HCT116 (cell line): Measurements from ENCODE around the gene SLC9B2. TPM values are rescaled to one million over a fixed set of nuclear protein-coding genes. Genes with fewer than 3 reads are reported as not detected.

Experiments used
- ATAC-seq: fragments of 200-7000 bp; cut with Tn5 transposase; 2 replicates; pipeline ENCODE4 v1.9.1; 2020; ENCODE audit warnings: mild to moderate bottlenecking, moderate library complexity
- BruUV-seq: library from RNA; stranded (reverse); fragments of 400-500 nt; replicated peaks from 2 replicates; lab custom pipeline; 2021; lab: Mats Ljungman, UMichigan
- CTCF ChIA-PET: fragments of 300-600 bp; sonication (Branson Sonifier 250); formaldehyde crosslinking; loops from one replicate; lab custom pipeline; 2021; ENCODE audit warnings: antibody characterized with exemption; lab: Charles Lee
- POLR2A ChIA-PET: fragments of 300-600, 350-600 bp; sonication (Branson Sonifier 250); formaldehyde crosslinking; loops from one replicate; lab custom pipeline; 2021; ENCODE audit warnings: antibody characterized with exemption; lab: Charles Lee
- RAD21 ChIA-PET, 2 experiments: fragments of 300-600 bp; sonication (Branson Sonifier 250); formaldehyde crosslinking; loops; one replicate each; lab custom pipeline; 2023; ENCODE audit warnings: low total read pairs in 2 of 2; ENCODE audit not compliant: uncharacterized antibody in 2 of 2, unreplicated experiment in 2 of 2, low non-redundant PET in 1 of 2; lab: Charles Lee
- DNase-seq: peaks from one replicate; pipeline ENCODE4 v3.0.0-alpha.2; 2010; ENCODE audit warnings: low read depth, low spot score
- H2AFZ ChIP-seq: fragments of 200-600 bp; shearing (Covaris generic), sonication (generic); 2 replicates; pipeline ENCODE4 v1.6.1; 2017; ENCODE audit warnings: low read depth, mixed run types, mixed read lengths, antibody characterized with exemption, low read length; ENCODE audit not compliant: poor library complexity, severe bottlenecking
- H3K27ac ChIP-seq: 2 replicates; pipeline ENCODE4 v1.5.1; 2012; ENCODE audit warnings: low read depth, low read length
- H3K27me3 ChIP-seq: fragments of 200-600 bp; sonication (generic); 2 replicates; pipeline ENCODE4 v1.6.1; 2016; ENCODE audit warnings: mixed run types, low read length, mixed read lengths; ENCODE audit not compliant: insufficient read depth
- H3K36me3 ChIP-seq, 2 experiments: fragments of 200-500 bp in 1 of 2; fragments of 200-600 bp in 1 of 2; sonication (Bioruptor generic) in 1 of 2; sonication (generic) in 1 of 2; 2 replicates each; pipeline versions ENCODE4 v1.5.1 to v1.6.1; 2014 to 2016; ENCODE audit warnings: low read length in 2 of 2, inconsistent platforms in 1 of 2, mixed read lengths in 1 of 2, mixed run types in 1 of 2; ENCODE audit not compliant: insufficient read depth in 2 of 2, control insufficient read depth in 1 of 2
- H3K4me1 ChIP-seq, 2 experiments: fragments of 200-600 bp in 1 of 2; sonication (generic) in 1 of 2; 2 replicates each; pipeline versions ENCODE4 v1.5.1 to v1.6.1; 2012 to 2017; ENCODE audit warnings: low read length in 2 of 2, inconsistent platforms in 1 of 2, mild to moderate bottlenecking in 1 of 2, mixed read lengths in 1 of 2, mixed run types in 1 of 2, moderate library complexity in 1 of 2; ENCODE audit not compliant: insufficient read depth in 2 of 2, control insufficient read depth in 1 of 2
- H3K4me2 ChIP-seq: fragments of 200-600 bp; sonication (generic); 2 replicates; pipeline ENCODE4 v1.6.1; 2017; ENCODE audit warnings: mixed run types, low read length, mixed read lengths
- H3K4me3 ChIP-seq, 2 experiments: fragments of 200-600 bp in 1 of 2; sonication (generic) in 1 of 2; replicated peaks in 1 of 2; 2 replicates each; pipeline ENCODE4 v1.5.1; 2011 to 2016; ENCODE audit warnings: low read length in 2 of 2, control low read depth in 1 of 2, low read depth in 1 of 2, mild to moderate bottlenecking in 1 of 2, mixed read lengths in 1 of 2, mixed run types in 1 of 2
- H3K79me2 ChIP-seq: fragments of 200-600 bp; sonication (generic); 2 replicates; pipeline ENCODE4 v1.6.1; 2017; ENCODE audit warnings: mild to moderate bottlenecking, mixed run types, low read length, moderate library complexity, mixed read lengths; ENCODE audit not compliant: insufficient read depth
- H3K9ac ChIP-seq: fragments of 200-600 bp; sonication (generic); 2 replicates; pipeline ENCODE4 v1.6.1; 2016; ENCODE audit warnings: low read length, mixed read lengths
- H3K9me2 ChIP-seq: fragments of 200-600 bp; sonication (generic), shearing (Covaris generic); 2 replicates; pipeline ENCODE4 v1.6.1; 2017; ENCODE audit warnings: mixed run types, mild to moderate bottlenecking, moderate library complexity; ENCODE audit not compliant: insufficient read depth
- H3K9me3 ChIP-seq, 2 experiments: fragments of 200-500 bp in 1 of 2; fragments of 200-600 bp in 1 of 2; sonication (Bioruptor generic) in 1 of 2; sonication (generic) in 1 of 2; 2 replicates each; pipeline ENCODE4 v1.6.1; 2014 to 2017; ENCODE audit warnings: low read length in 2 of 2, mixed read lengths in 2 of 2, inconsistent platforms in 1 of 2, low read depth in 1 of 2, mild to moderate bottlenecking in 1 of 2, mixed run types in 1 of 2, moderate library complexity in 1 of 2; ENCODE audit not compliant: control insufficient read depth in 1 of 2, insufficient read depth in 1 of 2
- H4K20me1 ChIP-seq: fragments of 200-600 bp; sonication (generic), shearing (Covaris generic); 2 replicates; pipeline ENCODE4 v1.6.1; 2017; ENCODE audit warnings: mixed run types, mild to moderate bottlenecking, moderate library complexity; ENCODE audit not compliant: insufficient read depth
- CTCF ChIP-seq, 3 experiments: fragments of 200-600 bp in 1 of 3; sonication (generic) in 1 of 3; IDR thresholded peaks in 2 of 3; conservative IDR thresholded peaks in 1 of 3; 2 replicates each; pipeline ENCODE4 v1.5.1; 2012 to 2017; ENCODE audit warnings: low read depth in 2 of 3, low read length in 2 of 3, antibody characterized with exemption in 1 of 3, borderline replicate concordance in 1 of 3, control low read depth in 1 of 3, mild to moderate bottlenecking in 1 of 3, mixed read lengths in 1 of 3, mixed run types in 1 of 3, moderate library complexity in 1 of 3; ENCODE audit not compliant: insufficient read depth in 1 of 3
- EGR1 ChIP-seq: IDR thresholded peaks from 2 replicates; pipeline ENCODE4 v1.6.1; 2012; ENCODE audit warnings: low read depth
- ELF1 ChIP-seq: IDR thresholded peaks from 2 replicates; pipeline ENCODE4 v1.6.1; 2012; ENCODE audit warnings: low read depth, borderline replicate concordance
- EZH2phosphoT487 ChIP-seq: fragments of 200-600 bp; IDR thresholded peaks from 2 replicates; pipeline ENCODE4 v1.6.1; 2018; ENCODE audit warnings: antibody characterized with exemption, borderline replicate concordance
- JUND ChIP-seq: IDR thresholded peaks from 2 replicates; pipeline ENCODE4 v1.6.1; 2012
- MAX ChIP-seq: IDR thresholded peaks from 2 replicates; pipeline ENCODE4 v1.6.1; 2012
- POLR2A ChIP-seq: IDR thresholded peaks from 2 replicates; pipeline ENCODE4 v1.7.0; 2011; ENCODE audit warnings: borderline replicate concordance; ENCODE audit not compliant: insufficient read depth, insufficient read length; ENCODE audit errors: extremely low read depth
- POLR2AphosphoS5 ChIP-seq: IDR thresholded peaks from 2 replicates; pipeline ENCODE4 v1.6.1; 2011; ENCODE audit warnings: mild to moderate bottlenecking, low read depth, low read length, moderate library complexity
- SIN3A ChIP-seq: IDR thresholded peaks from 2 replicates; pipeline ENCODE4 v1.6.1; 2012; ENCODE audit warnings: low read depth
- SP1 ChIP-seq: IDR thresholded peaks from 2 replicates; pipeline ENCODE4 v1.6.1; 2012; ENCODE audit warnings: low read depth
- SRF ChIP-seq: IDR thresholded peaks from 2 replicates; pipeline ENCODE4 v1.6.1; 2012; ENCODE audit warnings: low read depth
- YY1 ChIP-seq: IDR thresholded peaks from 2 replicates; pipeline ENCODE4 v1.6.1; 2011; ENCODE audit warnings: low read length, low read depth, moderate library complexity, mild to moderate bottlenecking; ENCODE audit not compliant: insufficient replicate concordance; ENCODE audit errors: extremely low read depth
- ZBTB33 ChIP-seq: IDR thresholded peaks from 2 replicates; pipeline ENCODE4 v1.6.1; 2011; ENCODE audit warnings: mild to moderate bottlenecking, low read length, moderate library complexity; ENCODE audit not compliant: insufficient replicate concordance; ENCODE audit errors: extremely low read depth
- ZFX ChIP-seq: fragments of 450-650 bp; IDR thresholded peaks from 2 replicates; pipeline ENCODE4 v1.6.1; 2017
- ZNF274 ChIP-seq: fragments of 200-500 bp; sonication (Bioruptor generic); IDR thresholded peaks from 2 replicates; pipeline ENCODE4 v1.6.1; 2014; ENCODE audit warnings: mild to moderate bottlenecking, low read depth, low read length, inconsistent platforms
- intact Hi-C: fragments of 100-400 bp; cut with micrococcal nuclease; formaldehyde crosslinking; loops from 2 replicates; pipeline ENCODE4 v1.10.0; 2022
- total RNA-seq: library from RNA; stranded (reverse); gene quantifications from one replicate; pipeline ENCODE4 v1.2.1, GENCODE V29; 2021; ENCODE audit not compliant: unreplicated experiment
- TF ChIP-seq, protein P1 (sequence below): IDR thresholded peaks from 2 replicates; pipeline ENCODE4 v1.6.1; 2012; ENCODE audit warnings: low read depth

Gene SLC9B2
- total RNA-seq, 1 experiment from 2014 or later, result 18.3 TPM

DNA sequence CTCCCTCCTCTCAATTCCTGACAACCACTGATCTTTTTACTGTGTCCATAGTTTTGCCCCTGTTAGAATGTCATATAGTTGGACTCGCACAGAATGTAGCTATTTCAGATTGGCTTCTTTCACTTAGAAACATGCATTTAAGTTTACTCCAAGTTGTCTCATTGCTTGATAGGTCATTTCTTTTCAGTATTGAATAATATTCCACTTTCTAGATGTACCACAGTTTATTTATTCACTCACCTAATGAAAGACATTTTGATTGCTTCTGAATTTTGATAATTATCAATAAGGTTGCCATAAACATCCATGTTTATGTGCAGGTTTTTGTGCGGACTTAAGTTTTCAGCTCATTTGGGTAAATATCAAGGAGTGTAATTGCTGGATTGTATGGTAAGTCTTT, 95.6 kb downstream of the SLC9B2 start:
- ChIA-PET CTCF (no interaction called here), POLR2A (no interaction called here), RAD21 (no interaction called here)
- H3K36me3 ChIP-seq, result no peaks in the 10 kb centered on the region
- no peaks in the 10 kb centered on the region for H4K20me1 ChIP-seq
- no peak overlapping the region for H3K4me3 ChIP-seq
- TF ChIP-seq EZH2phosphoT487, result no peak
- no peak for TF ChIP-seq POLR2A
- no peak for TF ChIP-seq SIN3A
- no peak for TF ChIP-seq SP1
- TF ChIP-seq JUND, result no peak
- no peak for TF ChIP-seq SRF
- TF ChIP-seq, protein P1, sequence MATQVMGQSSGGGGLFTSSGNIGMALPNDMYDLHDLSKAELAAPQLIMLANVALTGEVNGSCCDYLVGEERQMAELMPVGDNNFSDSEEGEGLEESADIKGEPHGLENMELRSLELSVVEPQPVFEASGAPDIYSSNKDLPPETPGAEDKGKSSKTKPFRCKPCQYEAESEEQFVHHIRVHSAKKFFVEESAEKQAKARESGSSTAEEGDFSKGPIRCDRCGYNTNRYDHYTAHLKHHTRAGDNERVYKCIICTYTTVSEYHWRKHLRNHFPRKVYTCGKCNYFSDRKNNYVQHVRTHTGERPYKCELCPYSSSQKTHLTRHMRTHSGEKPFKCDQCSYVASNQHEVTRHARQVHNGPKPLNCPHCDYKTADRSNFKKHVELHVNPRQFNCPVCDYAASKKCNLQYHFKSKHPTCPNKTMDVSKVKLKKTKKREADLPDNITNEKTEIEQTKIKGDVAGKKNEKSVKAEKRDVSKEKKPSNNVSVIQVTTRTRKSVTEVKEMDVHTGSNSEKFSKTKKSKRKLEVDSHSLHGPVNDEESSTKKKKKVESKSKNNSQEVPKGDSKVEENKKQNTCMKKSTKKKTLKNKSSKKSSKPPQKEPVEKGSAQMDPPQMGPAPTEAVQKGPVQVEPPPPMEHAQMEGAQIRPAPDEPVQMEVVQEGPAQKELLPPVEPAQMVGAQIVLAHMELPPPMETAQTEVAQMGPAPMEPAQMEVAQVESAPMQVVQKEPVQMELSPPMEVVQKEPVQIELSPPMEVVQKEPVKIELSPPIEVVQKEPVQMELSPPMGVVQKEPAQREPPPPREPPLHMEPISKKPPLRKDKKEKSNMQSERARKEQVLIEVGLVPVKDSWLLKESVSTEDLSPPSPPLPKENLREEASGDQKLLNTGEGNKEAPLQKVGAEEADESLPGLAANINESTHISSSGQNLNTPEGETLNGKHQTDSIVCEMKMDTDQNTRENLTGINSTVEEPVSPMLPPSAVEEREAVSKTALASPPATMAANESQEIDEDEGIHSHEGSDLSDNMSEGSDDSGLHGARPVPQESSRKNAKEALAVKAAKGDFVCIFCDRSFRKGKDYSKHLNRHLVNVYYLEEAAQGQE, result no peak
- TF ChIP-seq ZNF274, result no peak
- TF ChIP-seq POLR2AphosphoS5, result no peak
- TF ChIP-seq YY1, result no peak
- TF ChIP-seq ZBTB33, result no peak
- TF ChIP-seq ELF1, result no peak
- no peak for TF ChIP-seq CTCF (IDR thresholded peaks at IDR 0.05 in 2 of 3, conservative IDR thresholded peaks at IDR 0.05 in 1 of 3; ENCODE audit: borderline replicate concordance in 1 of 3, insufficient read depth in 1 of 3, low read depth in 2 of 3, low read length in 2 of 3)
- TF ChIP-seq MAX, result no peak
- no peak for TF ChIP-seq ZFX
- TF ChIP-seq EGR1, result no peak
- ATAC-seq (no peak), DNase-seq (no peak)
- H3K79me2 ChIP-seq, result no peaks in the 10 kb centered on the region
- no TSS peak for BruUV-seq
- intact Hi-C loops, result no loop called here
- no peak overlapping the region for H2AFZ ChIP-seq
- H3K4me2 ChIP-seq, result no peak overlapping the region
- H3K9me2 ChIP-seq, result peaks cover 3% of the 10 kb centered on the region; the same call in 1 of the 2 replicates
- no peak overlapping the region for H3K9ac ChIP-seq
- no peaks in the 10 kb centered on the region for H3K9me3 ChIP-seq
- H3K27ac ChIP-seq, result no peak overlapping the region
- no peaks in the 10 kb centered on the region for H3K4me1 ChIP-seq
- H3K27me3 ChIP-seq, result no peaks in the 10 kb centered on the region
